GM19238 (cell line): ENCODE measurements around the gene NTM.

Source experiments
- DNase-seq: peaks from one replicate; pipeline ENCODE4 v3.0.0; 2011; ENCODE audit warnings: low spot score; ENCODE audit not compliant: insufficient read length

NTM gene

GRCh38 chr11:131945706-131946105, 575.3 kb downstream of the NTM start:
- no peak for DNase-seq

- DNase-seq: no peak
Measured at GRCh38 chr11:131947511-131947910, 577.1 kb downstream of the NTM start.

- DNase-seq: no peak
Measured at GRCh38 chr11:131951121-131951520, 580.7 kb downstream of the NTM start.

GRCh38 chr11:131954146-131954545, 583.7 kb downstream of the NTM start:
- no peak for DNase-seq

GRCh38 chr11:131955904-131956303, 585.5 kb downstream of the NTM start:
- DNase-seq: no peak

GRCh38 chr11:131957201-131957600, 586.8 kb downstream of the NTM start:
- no peak for DNase-seq

GRCh38 chr11:131957875-131958274, 587.5 kb downstream of the NTM start:
- no peak for DNase-seq

GRCh38 chr11:131962818-131963217, 592.4 kb downstream of the NTM start:
- DNase-seq: no peak

GRCh38 chr11:131964698-131965483, 594.5 kb downstream of the NTM start:
- DNase-seq: no peak

- DNase-seq: no peak
Measured at GRCh38 chr11:131965504-131965903, 595.1 kb downstream of the NTM start.

GRCh38 chr11:131966667-131967066, 596.3 kb downstream of the NTM start:
- no peak for DNase-seq

GRCh38 chr11:131969261-131969660, 598.8 kb downstream of the NTM start:
- DNase-seq: no peak

GRCh38 chr11:131973061-131973460, 602.6 kb downstream of the NTM start:
- DNase-seq: no peak

- no peak for DNase-seq
Measured at GRCh38 chr11:131975619-131976018, 605.2 kb downstream of the NTM start.

GRCh38 chr11:131976021-131976420, 605.6 kb downstream of the NTM start:
- DNase-seq: no peak

GRCh38 chr11:131977231-131977630, 606.8 kb downstream of the NTM start:
- no peak for DNase-seq

- DNase-seq: no peak
Measured at GRCh38 chr11:131977854-131978253, 607.4 kb downstream of the NTM start.

- no peak for DNase-seq
Measured at GRCh38 chr11:131978351-131978750, 607.9 kb downstream of the NTM start.

GRCh38 chr11:131979364-131979763, 608.9 kb downstream of the NTM start:
- DNase-seq: no peak

GRCh38 chr11:131980199-131980598, 609.8 kb downstream of the NTM start:
- DNase-seq: no peak

- DNase-seq: no peak
Measured at GRCh38 chr11:131980888-131981668, 610.7 kb downstream of the NTM start.

- no peak for DNase-seq
Measured at GRCh38 chr11:131982154-131982553, 611.7 kb downstream of the NTM start.

- no peak for DNase-seq
Measured at GRCh38 chr11:131985846-131986301, 615.5 kb downstream of the NTM start.
